GM04503 (cell line): ENCODE data around the gene FYB1.
"Not testable (repeated sequence)": the region's sequence is repeated elsewhere in the genome, so short reads cannot be mapped to it uniquely, and the experiment has no call there.

Experiments
- DNase-seq: peaks from one replicate; pipeline ENCODE4 v3.0.0-alpha.2; 2012; ENCODE audit warnings: low read depth

Gene FYB1, protein sequence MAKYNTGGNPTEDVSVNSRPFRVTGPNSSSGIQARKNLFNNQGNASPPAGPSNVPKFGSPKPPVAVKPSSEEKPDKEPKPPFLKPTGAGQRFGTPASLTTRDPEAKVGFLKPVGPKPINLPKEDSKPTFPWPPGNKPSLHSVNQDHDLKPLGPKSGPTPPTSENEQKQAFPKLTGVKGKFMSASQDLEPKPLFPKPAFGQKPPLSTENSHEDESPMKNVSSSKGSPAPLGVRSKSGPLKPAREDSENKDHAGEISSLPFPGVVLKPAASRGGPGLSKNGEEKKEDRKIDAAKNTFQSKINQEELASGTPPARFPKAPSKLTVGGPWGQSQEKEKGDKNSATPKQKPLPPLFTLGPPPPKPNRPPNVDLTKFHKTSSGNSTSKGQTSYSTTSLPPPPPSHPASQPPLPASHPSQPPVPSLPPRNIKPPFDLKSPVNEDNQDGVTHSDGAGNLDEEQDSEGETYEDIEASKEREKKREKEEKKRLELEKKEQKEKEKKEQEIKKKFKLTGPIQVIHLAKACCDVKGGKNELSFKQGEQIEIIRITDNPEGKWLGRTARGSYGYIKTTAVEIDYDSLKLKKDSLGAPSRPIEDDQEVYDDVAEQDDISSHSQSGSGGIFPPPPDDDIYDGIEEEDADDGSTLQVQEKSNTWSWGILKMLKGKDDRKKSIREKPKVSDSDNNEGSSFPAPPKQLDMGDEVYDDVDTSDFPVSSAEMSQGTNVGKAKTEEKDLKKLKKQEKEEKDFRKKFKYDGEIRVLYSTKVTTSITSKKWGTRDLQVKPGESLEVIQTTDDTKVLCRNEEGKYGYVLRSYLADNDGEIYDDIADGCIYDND

DNA sequence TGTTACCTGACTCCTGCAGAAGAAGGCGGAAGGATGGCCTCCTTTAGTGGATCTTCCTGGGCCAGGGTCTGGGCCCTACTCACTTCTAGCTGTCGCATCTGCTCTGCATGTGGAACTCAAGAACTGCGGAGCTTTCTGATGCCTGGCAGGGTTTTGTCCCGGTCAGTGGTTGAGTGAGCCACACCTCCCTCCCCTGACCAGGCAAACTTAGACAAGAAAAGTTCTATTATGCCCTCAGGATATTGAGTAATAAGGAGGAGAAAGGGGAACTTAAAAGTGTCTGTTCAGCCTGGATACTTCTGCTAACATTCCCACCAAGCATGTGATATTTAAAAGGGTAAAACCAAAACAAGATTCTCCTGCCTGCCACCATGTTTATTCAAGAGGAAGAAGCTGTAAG, at the start of gene FYB1:
Gene FYB1, minus strand, starts transcription at position 127 of the 400 bp plus-strand sequence. CDS start 16,603 bp downstream, outside the sequence.
- peak; percentile 3 for DNase-seq

DNA sequence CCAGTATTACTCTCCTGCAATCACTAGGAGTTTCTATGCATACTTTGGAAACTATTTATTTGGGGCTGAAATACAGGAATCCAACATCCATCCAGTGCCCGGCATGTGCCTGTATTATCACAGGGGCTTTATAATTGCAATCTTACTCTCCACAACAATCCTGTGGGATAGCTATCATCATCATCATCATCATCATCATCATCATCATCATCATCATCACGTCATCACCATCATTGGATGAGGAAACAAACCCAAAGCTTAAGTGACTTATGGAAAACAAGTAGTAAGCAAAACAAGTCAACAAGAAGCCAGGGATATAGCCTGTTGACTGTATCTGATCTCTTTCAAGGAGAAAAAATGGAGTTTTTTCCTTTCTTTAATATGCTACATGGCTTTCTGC, 47.8 kb upstream of the FYB1 start:
- no peak for DNase-seq

DNA sequence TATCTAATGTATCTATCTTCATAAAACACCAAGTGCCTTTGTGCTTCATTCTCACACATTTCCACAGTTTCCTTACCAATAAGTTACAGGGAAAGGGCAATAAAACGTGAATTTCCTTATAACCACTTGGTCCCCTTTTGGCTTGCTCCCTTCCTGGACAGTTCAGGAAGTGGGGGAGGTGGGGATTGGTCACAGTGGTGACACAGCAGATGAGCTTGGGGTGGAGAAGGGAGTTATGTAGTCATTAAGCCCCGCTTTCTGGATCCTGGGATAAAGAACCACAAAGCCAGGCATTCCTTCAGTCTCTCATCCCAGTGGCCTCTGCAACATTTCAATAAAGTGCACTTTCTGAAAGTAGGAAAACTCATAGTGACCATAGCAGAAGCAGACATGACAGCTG, 47.1 kb upstream of the FYB1 start:
- no peak for DNase-seq

GRCh38 chr5:39264528-39264927, 45.2 kb upstream of the FYB1 start:
- DNase-seq = no peak

DNA sequence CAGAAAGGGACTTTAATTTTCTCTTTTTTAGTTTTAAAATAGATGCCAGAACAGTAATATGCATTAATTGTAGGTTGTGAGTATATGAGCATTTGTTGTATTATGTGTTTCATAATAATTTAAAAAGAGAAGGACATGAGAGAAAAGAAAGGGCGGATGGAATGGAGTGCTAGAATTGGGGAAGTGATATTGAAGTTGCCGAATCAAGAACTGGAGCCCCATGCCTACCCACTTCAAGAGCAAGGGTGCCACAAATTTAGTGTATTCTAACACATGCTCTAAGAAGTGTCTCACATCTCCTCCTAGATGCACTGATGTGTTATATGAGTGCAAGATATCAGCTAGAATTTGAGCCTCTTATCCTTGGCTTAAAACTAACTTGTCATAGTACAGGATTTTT, 43.6 kb upstream of the FYB1 start:
- no peak for DNase-seq

- no peak for DNase-seq
Observed at GRCh38 chr5:39260095-39260494, 40.7 kb upstream of the FYB1 start.

- no peak for DNase-seq
Observed at GRCh38 chr5:39257554-39257953, 38.2 kb upstream of the FYB1 start.

DNA sequence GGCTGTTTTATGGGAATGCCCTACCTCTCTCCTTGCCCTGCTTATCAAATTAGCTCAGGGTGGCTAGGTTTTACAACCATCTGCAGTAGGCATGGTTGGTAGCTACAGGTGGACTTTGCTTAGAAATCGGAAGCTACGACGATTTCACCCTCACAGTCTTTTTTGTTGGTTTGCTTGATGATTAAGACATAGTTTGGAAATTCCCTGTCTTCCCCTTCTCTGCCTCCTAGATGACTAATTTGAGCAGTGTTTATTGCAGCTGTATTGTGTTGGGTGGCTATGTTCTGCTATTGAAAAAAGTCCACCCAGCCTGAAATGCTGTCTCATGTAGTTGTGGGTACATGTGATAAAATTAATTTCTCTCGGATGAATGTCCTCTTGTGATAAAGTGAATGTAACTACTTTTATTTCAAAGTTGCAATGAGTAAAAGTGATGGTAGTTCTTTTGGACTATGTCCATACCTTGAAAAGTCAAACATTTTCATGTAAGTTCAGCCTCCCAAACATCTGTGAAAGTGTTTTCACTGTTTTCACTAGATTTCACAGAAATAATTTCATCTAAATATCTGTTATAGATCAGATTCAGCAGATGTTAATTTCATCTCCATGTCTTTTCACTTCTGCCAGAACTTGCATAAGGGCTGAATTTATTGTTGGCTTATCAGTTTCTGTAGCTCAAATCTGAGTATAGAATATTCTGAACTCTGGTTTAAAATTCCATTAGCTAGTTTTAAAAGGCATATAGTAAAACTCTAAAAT, 37.3 kb upstream of the FYB1 start:
- peak; percentile 38 for DNase-seq

- DNase-seq = no peak
Observed at GRCh38 chr5:39255406-39255805, 36.0 kb upstream of the FYB1 start.

- no peak for DNase-seq
Observed at GRCh38 chr5:39254671-39255070, 35.3 kb upstream of the FYB1 start.

DNA sequence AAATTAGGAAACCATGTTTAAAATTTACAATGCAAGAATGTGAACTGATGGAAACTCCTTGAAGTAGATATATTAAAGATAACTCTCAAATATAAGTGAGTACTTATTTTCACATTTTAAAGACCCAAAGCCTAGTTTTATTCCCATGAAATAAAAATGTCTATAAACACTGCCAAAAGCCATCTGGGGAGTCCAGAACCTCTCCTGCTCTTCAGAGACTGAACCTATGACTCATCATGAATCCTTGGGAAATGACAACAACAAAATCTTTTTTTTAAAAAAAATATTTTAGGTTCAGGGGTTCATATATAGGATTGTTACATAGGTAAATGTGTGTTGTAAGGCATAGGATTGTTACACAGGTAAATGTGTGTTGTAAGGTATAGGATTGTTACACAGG, 33.8 kb upstream of the FYB1 start:
- no peak for DNase-seq

DNA sequence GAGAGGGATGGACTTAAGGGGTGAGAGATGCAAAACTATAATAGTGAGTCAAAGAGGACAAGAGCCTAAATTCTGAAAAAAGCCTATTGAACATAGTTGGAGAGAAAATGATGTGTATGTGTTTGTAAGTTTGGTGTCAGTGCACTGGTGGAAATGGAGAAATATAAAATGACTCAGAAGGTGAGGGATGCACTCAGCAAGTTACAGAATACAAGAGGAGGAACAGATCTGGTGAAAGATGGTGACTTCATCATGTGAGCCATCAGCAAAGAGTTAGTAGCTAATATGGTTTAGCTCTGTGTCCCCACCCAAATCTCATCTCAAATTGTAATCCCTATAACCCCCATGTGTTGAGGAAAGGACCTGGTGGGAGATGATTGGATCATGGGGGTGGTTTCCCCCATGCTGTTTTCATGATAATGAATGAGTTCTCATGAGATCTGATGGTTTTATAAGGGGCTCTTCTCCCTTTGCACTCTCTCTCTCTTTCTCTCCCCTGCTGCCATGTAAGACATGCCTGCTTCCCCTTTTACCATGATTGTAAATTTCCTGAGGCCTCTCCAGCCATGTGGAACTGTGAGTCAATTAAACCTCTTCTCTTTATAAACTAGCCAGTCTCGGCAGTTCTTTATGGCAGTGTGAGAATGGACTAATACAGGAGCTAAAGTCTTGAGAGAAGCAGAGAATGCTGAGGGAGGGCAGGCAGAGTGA, 30.4 kb upstream of the FYB1 start:
- no peak for DNase-seq

- no peak for DNase-seq
Observed at GRCh38 chr5:39249069-39249468, 29.7 kb upstream of the FYB1 start.

DNA sequence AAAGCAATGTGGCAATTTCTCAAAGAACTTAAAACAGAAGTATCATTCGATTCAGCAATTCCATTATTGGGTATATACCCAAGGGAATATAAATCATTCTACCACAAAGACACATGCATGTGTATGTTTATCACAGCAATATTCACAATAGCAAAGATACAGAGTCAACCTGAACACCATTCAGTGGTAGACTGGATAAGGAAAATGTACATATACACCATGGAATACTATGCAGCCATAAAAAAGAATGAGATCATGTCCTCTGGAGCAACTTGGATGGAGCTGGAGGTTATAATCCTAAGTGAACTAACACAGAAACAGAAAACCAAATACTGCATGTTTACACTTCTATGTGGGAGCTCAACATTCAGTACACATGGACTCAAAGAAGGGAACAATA, 21.4 kb upstream of the FYB1 start:
- no peak for DNase-seq

DNA sequence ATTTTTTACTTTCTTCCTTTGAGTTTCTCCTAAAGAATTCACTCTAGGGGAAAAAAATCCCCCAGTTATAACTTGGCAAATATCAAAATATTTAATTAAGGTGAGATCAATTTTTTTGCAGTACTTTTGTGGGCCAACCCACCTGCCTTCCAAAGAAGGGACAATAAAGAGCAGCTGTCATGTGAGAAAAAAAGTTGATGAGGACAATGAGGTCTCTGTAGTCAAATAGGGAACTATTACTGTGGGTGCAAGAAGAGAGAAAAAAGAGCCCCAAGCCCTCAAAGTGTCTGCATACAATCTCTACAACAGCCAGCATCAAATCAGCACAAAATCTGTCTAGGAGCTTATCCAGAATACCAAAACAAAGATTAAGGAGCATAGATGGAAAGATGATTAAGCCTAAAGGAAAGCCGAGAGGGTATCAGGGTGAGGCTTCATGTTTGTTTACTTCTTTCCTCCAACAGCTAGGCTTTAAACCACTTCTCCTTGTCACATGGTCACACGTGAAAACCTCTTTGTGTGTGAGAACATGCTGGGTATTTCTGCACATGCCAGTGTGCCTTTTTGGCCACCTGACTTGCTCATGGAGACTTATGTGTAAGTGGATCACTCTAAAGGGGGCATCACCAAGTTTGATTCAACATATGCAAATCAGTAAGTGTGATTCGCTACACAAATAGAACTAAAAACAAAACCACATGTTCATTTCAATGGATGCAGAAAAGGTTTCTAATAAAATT, 19.2 kb upstream of the FYB1 start:
- no peak for DNase-seq

- no peak for DNase-seq
Observed at GRCh38 chr5:39236718-39237117, 17.4 kb upstream of the FYB1 start.

DNA sequence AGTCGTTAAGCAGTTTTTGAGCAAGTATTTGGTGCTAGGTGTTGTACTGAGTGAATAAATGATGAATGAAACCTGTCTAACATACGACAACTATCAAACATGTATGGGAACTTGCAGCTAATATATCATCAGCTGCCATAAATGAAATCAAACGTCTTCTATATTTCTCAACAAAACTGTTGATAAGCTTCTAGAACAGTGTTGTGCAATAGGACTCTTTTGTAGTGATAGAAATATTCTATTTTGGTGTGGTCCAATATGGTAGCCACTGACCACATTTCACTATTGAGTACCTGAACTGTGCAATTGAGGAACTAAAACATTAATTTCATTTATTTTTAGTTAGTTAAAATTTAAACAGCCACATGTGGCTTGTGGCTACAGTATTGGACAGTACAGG, 16.3 kb upstream of the FYB1 start:
- DNase-seq = no peak

- DNase-seq = not testable (repeated sequence)
Observed at GRCh38 chr5:39234494-39234893, 15.1 kb upstream of the FYB1 start.

GRCh38 chr5:39233783-39234182, 14.4 kb upstream of the FYB1 start:
- no peak for DNase-seq

- no peak for DNase-seq
Observed at GRCh38 chr5:39231705-39232525, 12.6 kb upstream of the FYB1 start.
